G401.6 (cell line): ENCODE data around the gene MTMR3.
"Not testable (repeated sequence)": the region's sequence is repeated elsewhere in the genome, so short reads cannot be mapped to it uniquely, and the experiment has no call there.

Source experiments
- FAIRE-seq: peaks from 2 replicates; lab custom pipeline; 2012; peaks lifted over from hg19 to GRCh38; lab: Jason Lieb, UNC

Gene MTMR3

GRCh38 chr22:29883045-29883774 is at the start of gene MTMR3:
Gene MTMR3, plus strand, starts transcription at chr22:29883174. Its CDS starts 87,886 bp downstream, at chr22:29971060.
- FAIRE-seq: no peak

GRCh38 chr22:29833392-29833965 is 49.5 kb upstream of the MTMR3 start:
- no peak for FAIRE-seq

DNA sequence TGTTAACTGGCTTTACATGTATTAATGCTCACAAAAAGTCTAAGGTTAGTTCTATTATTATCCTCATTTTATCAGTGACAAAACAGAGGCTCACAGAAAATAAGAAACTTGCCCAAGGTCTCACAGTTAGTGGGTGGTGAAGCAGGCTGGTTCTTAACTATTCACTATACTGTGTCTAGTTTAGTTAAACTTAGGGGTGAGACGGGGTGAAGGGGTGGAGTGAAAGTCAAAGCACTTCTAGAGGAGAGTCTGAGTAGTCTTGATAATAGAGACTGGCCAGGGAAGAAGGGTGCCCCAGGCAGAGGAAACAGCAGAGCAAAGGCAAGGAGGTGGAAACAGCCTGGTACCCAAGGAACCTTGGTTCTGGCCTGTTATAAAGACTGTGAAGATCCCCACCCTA is 48.9 kb upstream of the MTMR3 start:
- FAIRE-seq: no peak

- not testable (repeated sequence) for FAIRE-seq
These were observed 46.1 kb upstream of the MTMR3 start for GRCh38 chr22:29836791-29837370.

DNA sequence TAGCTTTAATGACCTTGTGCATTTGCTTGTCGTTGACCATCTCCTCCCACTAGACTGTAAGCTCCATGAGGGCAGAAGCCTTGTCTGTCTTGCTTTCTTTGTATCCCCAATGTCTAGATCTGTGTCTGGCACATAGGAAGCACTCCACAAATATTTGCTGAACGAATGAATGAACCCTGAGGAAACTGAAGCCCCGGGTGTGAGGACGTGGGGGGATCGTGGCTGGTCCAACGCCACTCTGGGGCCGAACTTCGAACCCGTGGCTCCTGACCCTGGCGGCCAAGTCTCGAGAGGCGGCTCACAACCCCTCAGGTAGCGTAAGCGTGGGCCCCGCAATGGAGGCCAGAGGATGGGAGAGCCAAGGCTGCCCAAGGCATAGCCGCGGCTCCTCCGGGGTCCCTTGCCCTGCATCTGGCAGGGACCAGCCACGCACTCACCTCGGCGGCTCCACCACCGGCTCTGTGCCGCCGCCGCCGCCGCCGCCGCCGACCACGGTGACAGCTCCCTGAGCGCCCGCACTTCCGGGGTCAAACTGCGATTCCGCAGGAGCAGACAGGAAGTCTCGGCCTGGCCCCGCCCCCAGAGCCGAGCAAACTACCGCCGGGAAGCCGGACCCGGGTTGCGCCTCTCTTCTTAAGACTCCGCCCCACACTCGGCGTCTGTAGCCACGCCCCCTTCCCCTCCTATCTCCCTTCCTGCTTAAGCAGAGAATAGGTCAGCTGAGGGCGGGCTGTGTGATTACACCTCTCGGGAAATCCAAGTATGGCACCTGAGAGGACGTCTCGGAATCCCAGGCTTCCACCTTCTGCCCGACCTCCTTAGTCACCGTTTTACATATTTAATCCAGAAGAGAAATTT is 45.0 kb upstream of the MTMR3 start, which contains the start of gene ASCC2:
Gene ASCC2 (minus strand): TSS at position 534 of the 858 bp plus-strand sequence. CDS start 5,949 bp downstream, outside the sequence.
- peak; percentile 97 for FAIRE-seq

- no peak for FAIRE-seq
These were observed 44.4 kb upstream of the MTMR3 start for GRCh38 chr22:29838599-29838956.

GRCh38 chr22:29839039-29839438 is 43.9 kb upstream of the MTMR3 start:
- no peak for FAIRE-seq

DNA sequence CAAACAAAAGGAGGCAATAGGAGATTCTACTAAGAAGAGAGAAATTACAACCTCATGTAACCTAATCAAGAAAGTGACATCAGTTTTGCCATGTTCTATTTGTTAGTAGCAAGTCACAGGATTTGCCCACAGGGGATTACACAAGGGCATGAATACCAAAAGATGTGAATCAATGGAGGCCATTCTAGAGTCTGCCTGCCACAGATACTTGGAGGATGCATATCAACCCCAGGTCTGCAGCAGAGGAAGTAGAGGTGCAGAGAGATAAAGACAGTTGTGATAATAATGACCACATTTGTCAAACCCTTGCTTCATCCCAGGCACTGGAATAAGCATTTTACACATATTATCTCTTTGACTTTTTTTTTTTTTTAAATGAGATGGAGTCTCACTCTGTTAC is 42.5 kb upstream of the MTMR3 start:
- no peak for FAIRE-seq

GRCh38 chr22:29842172-29842571 is 40.8 kb upstream of the MTMR3 start:
- FAIRE-seq: no peak

- FAIRE-seq: no peak
These were observed 40.2 kb upstream of the MTMR3 start for GRCh38 chr22:29842740-29843139.

GRCh38 chr22:29846290-29846689 is 36.7 kb upstream of the MTMR3 start:
- FAIRE-seq: no peak

- FAIRE-seq: no peak
These were observed 34.9 kb upstream of the MTMR3 start for GRCh38 chr22:29848111-29848510.

- no peak for FAIRE-seq
These were observed 28.5 kb upstream of the MTMR3 start for GRCh38 chr22:29854432-29854831.

DNA sequence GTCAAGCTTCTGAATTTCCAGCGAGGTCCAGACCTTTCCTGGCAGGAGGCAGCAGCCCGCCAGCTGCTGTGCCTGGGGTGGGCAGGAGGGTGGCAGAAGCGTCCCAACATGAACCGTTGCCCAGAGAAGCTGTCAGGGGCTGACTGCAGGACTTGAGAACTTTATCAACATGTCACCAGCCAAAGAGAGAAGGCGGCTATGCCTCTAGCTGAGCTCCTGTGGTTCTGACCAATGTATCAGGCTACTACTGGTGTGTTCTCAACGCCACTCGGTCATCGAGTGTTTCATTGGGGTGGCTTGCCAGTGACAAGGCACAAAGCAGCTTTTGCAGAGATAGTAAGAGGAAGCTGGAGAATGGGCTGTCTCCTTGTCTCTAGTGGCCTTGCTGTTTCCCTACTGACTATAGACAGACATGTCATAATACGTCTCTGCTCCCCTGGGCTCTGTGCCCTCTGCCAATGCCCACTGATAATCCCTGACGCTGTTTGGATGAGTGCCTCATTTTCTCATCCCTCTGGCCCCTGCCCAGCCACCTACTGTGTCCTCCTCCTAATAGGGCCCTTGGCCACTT is 27.3 kb upstream of the MTMR3 start:
- no peak for FAIRE-seq

DNA sequence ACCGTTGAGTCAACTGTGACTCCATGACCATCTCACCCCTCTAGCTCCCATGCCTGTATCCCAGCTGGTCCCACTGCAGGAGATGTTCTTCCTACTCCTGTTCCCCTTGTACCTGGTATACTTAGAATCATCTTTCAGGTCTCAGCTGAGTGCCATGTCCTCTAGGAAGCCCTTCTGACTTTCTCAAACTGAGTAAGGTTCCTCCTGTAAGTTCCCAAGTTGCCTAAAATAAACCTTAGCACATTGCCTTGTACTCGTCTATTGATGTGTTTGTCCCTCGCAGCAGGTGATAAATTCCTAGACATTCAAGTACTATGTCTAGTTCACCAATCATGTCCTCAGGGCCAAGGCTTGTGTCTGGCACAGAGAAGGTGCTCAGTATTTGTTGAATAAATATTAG is 26.5 kb upstream of the MTMR3 start:
- FAIRE-seq: no peak

GRCh38 chr22:29859030-29859429 is 23.9 kb upstream of the MTMR3 start:
- FAIRE-seq: not testable (repeated sequence)

GRCh38 chr22:29860006-29860766 is 22.8 kb upstream of the MTMR3 start:
- no peak for FAIRE-seq

- FAIRE-seq: no peak
These were observed 21.2 kb upstream of the MTMR3 start for GRCh38 chr22:29861672-29862297.

- FAIRE-seq: not testable (repeated sequence)
These were observed 17.4 kb upstream of the MTMR3 start for GRCh38 chr22:29865572-29865971.

- FAIRE-seq: no peak
These were observed 15.7 kb upstream of the MTMR3 start for GRCh38 chr22:29867260-29867659.

- no peak for FAIRE-seq
These were observed 15.1 kb upstream of the MTMR3 start for GRCh38 chr22:29867851-29868250.
